Mucosa of rectum (tissue), 2 donors: Measurements from ENCODE around the gene DUS1L.

Source experiments
- H3K27ac ChIP-seq, 2 donors: one replicate each; pipeline ENCODE4 v1.7.0; 2013; ENCODE audit warnings: inconsistent platforms in 2 of 2, low read depth in 2 of 2, low read length in 2 of 2
- H3K27me3 ChIP-seq, 2 donors: one replicate each; pipeline ENCODE4 v1.7.0; 2013; ENCODE audit warnings: low read length in 2 of 2; ENCODE audit not compliant: control insufficient read depth in 2 of 2, insufficient read depth in 2 of 2
- H3K36me3 ChIP-seq, 2 donors: one replicate each; pipeline ENCODE4 v1.7.0; 2013; ENCODE audit warnings: low read length in 2 of 2; ENCODE audit not compliant: control insufficient read depth in 2 of 2, insufficient read depth in 2 of 2
- H3K4me1 ChIP-seq, 2 donors: one replicate each; pipeline ENCODE4 v1.7.0; 2013; ENCODE audit warnings: low read length in 2 of 2, mild to moderate bottlenecking in 1 of 2; ENCODE audit not compliant: control insufficient read depth in 2 of 2, insufficient read depth in 2 of 2
- H3K4me3 ChIP-seq, 2 donors: one replicate each; pipeline ENCODE4 v1.7.0; 2013; ENCODE audit warnings: low read length in 2 of 2
- H3K9ac ChIP-seq, 2 donors: one replicate each; pipeline ENCODE4 v1.7.0; 2013; ENCODE audit warnings: low read length in 2 of 2, low read depth in 1 of 2, mild to moderate bottlenecking in 1 of 2
- H3K9me3 ChIP-seq, 2 donors: one replicate each; pipeline ENCODE4 v1.7.0; 2013; ENCODE audit warnings: low read length in 2 of 2; ENCODE audit not compliant: control insufficient read depth in 2 of 2
- donor health status: healthy.
- donor health status: Normal muscosa, but diverticular disease.

DUS1L gene

GRCh38 chr17:82080789-82081464 lies 15.3 kb upstream of the DUS1L start:
- Histone ChIP-seq H3K27ac (no peak overlapping the region), H3K4me3 (no peak overlapping the region), H3K9me3 (no peaks in the 10 kb centered on the region), H3K9ac (no peak overlapping the region), H3K4me1 (no peaks in the 10 kb centered on the region), H3K36me3 (peaks cover 37 to 55% of the 10 kb centered on the region in 2 donors), H3K27me3 (no peaks in the 10 kb centered on the region)

GRCh38 chr17:82080048-82080788 lies 14.6 kb upstream of the DUS1L start:
- no peaks in the 10 kb centered on the region for H3K27me3 ChIP-seq
- peaks cover 34 to 49% of the 10 kb centered on the region in 2 donors for H3K36me3 ChIP-seq
- H3K9me3 ChIP-seq, result no peaks in the 10 kb centered on the region
- no peak overlapping the region for H3K27ac ChIP-seq
- H3K9ac ChIP-seq, result no peak overlapping the region
- no peak overlapping the region for H3K4me3 ChIP-seq
- H3K4me1 ChIP-seq, result no peaks in the 10 kb centered on the region

GRCh38 chr17:82079001-82079677 lies 13.5 kb upstream of the DUS1L start:
- Histone ChIP-seq H3K36me3 (peaks cover 34 to 38% of the 10 kb centered on the region in 2 donors), H3K27ac (no peak overlapping the region), H3K4me3 (no peak overlapping the region), H3K4me1 (no peaks in the 10 kb centered on the region), H3K9me3 (no peaks in the 10 kb centered on the region), H3K9ac (no peak overlapping the region), H3K27me3 (no peaks in the 10 kb centered on the region)

- Histone ChIP-seq H3K9me3 (no peaks in the 10 kb centered on the region), H3K4me1 (no peaks in the 10 kb centered on the region), H3K36me3 (peaks cover 31 to 32% of the 10 kb centered on the region in 2 donors), H3K4me3 (no peak overlapping the region), H3K27me3 (no peaks in the 10 kb centered on the region), H3K9ac (no peak overlapping the region), H3K27ac (no peak overlapping the region)
Observed at GRCh38 chr17:82078433-82078832, 12.8 kb upstream of the DUS1L start.

- Histone ChIP-seq H3K36me3 (peaks cover 25 to 26% of the 10 kb centered on the region in 2 donors), H3K27ac (no peak overlapping the region), H3K4me1 (no peaks in the 10 kb centered on the region), H3K9me3 (no peaks in the 10 kb centered on the region), H3K9ac (no peak overlapping the region), H3K27me3 (no peaks in the 10 kb centered on the region), H3K4me3 (no peak overlapping the region)
Observed at GRCh38 chr17:82077617-82078358, 12.2 kb upstream of the DUS1L start.

GRCh38 chr17:82076785-82077591 lies 11.4 kb upstream of the DUS1L start:
- peaks cover 2 to 4% of the 10 kb centered on the region in 2 donors for H3K4me1 ChIP-seq
- H3K9me3 ChIP-seq, result no peaks in the 10 kb centered on the region
- H3K36me3 ChIP-seq, result peaks cover 20 to 23% of the 10 kb centered on the region in 2 donors
- no peak overlapping the region for H3K27ac ChIP-seq
- H3K9ac ChIP-seq, result no peak overlapping the region
- no peak overlapping the region for H3K4me3 ChIP-seq
- no peaks in the 10 kb centered on the region for H3K27me3 ChIP-seq

- H3K27ac ChIP-seq, result no peak overlapping the region
- peaks cover 18 to 19% of the 10 kb centered on the region in 2 donors for H3K36me3 ChIP-seq
- H3K4me3 ChIP-seq, result no peak overlapping the region
- no peak overlapping the region for H3K9ac ChIP-seq
- H3K27me3 ChIP-seq, result no peaks in the 10 kb centered on the region
- peaks cover 2 to 4% of the 10 kb centered on the region in 2 donors for H3K4me1 ChIP-seq
- H3K9me3 ChIP-seq, result no peaks in the 10 kb centered on the region
Observed at GRCh38 chr17:82076018-82076784, 10.6 kb upstream of the DUS1L start.

- no peaks in the 10 kb centered on the region for H3K27me3 ChIP-seq
- H3K4me1 ChIP-seq, result peaks cover 2 to 4% of the 10 kb centered on the region in 2 donors
- peak overlapping the region; percentile 23 to 71 for H3K27ac ChIP-seq
- H3K4me3 ChIP-seq, result no peak overlapping the region
- H3K9me3 ChIP-seq, result no peaks in the 10 kb centered on the region
- no peak overlapping the region for H3K9ac ChIP-seq
- H3K36me3 ChIP-seq, result no peaks in the 10 kb centered on the region
Observed at GRCh38 chr17:82073446-82073845, 7.8 kb upstream of the DUS1L start.

GRCh38 chr17:82072827-82073226 lies 7.2 kb upstream of the DUS1L start:
- Histone ChIP-seq H3K9ac (no peak overlapping the region), H3K4me1 (peaks cover 2 to 4% of the 10 kb centered on the region in 2 donors), H3K9me3 (no peaks in the 10 kb centered on the region), H3K27me3 (no peaks in the 10 kb centered on the region), H3K4me3 (no peak overlapping the region), H3K27ac (peak overlapping the region; percentile 77 to 79), H3K36me3 (no peaks in the 10 kb centered on the region)
